Bronchial epithelial cell (primary cell): Measurements from ENCODE around the gene APOBEC3H. TPM values are rescaled to one million over a fixed set of nuclear protein-coding genes. Genes with fewer than 3 reads are reported as not detected.
"Not testable (repeated sequence)": the region's sequence is repeated elsewhere in the genome, so short reads cannot be mapped to it uniquely, and the experiment has no call there.

Source experiments
- DNase-seq: peaks from one replicate; pipeline ENCODE4 v3.0.0-alpha.2; 2010; ENCODE audit warnings: low read depth
- FAIRE-seq: peaks from 2 replicates; lab custom pipeline; 2011; peaks lifted over from hg19 to GRCh38; lab: Jason Lieb, UNC
- H3K27me3 ChIP-seq: 2 replicates; pipeline ENCODE4 v1.5.1; 2011; ENCODE audit warnings: low read length; ENCODE audit not compliant: control insufficient read depth, insufficient read depth
- H3K36me3 ChIP-seq: 2 replicates; pipeline ENCODE4 v1.5.1; 2011; ENCODE audit warnings: low read length; ENCODE audit not compliant: control insufficient read depth, insufficient read depth
- H3K4me3 ChIP-seq: 2 replicates; pipeline ENCODE4 v1.5.1; 2011; ENCODE audit warnings: mild to moderate bottlenecking, low read depth, low read length, control low read depth
- total RNA-seq: library from RNA; depleted of rRNA; stranded (reverse); fragments of >200 nt; gene quantifications from 2 replicates; pipeline ENCODE4 v1.2.1, GENCODE V29; 2014
- TF ChIP-seq, protein P1 (sequence below): IDR thresholded peaks from 2 replicates; pipeline ENCODE4 v1.5.1; 2011; ENCODE audit warnings: mild to moderate bottlenecking, moderate library complexity, low read length, control low read depth, inconsistent platforms; ENCODE audit not compliant: insufficient read depth, severe bottlenecking

The APOBEC3H gene
- 0.13 and 0.26 TPM in 2 replicates for total RNA-seq

DNA sequence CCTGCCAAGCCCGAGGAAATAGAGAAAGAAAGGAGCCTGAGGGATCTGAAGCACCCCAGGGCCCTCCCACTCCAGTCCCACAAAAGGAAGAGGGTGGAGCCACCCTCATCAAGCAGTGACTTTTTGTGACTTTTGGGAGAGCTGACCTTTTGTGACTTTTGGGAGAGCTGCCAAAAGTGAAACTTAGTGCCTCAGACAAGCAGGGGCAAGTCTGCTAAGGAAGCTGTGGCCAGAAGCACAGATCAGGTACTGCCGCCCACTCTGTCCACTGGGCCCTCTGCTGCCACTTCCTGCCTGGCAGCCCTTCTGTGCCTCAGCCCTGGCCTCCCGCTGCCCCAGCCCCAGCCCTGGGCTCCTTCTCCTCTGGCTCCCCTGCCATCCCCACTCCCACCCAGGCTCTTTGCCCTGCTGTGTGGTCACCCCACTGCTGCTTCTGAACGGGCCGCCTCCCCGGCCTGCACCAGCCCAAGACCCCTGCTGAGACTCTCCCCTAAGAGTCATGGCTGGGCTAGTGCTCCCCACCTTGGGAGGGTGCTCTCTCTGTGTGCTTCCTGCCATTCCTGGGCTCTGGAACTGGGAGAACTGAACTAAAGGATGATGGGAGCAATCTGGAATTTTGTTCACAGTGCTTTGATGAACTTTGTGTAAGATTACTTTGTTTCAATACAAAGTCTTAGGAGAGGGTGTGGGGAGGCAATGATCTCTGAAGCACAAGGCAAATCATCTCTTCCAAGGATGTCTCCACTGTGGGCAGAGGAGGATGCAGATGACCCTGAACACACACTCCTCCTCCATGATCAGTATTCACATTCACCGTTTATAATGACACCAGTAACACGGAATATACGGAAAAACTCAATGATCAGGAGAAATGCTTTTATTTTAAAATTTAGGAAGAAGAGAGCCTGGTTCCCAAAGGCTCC, at the start of gene APOBEC3H:
TSS of gene APOBEC3H (plus strand) at position 147 of the 923 bp plus-strand sequence. CDS start 3,035 bp downstream, outside the sequence.
- no peak within 1 kb of the TSS for H3K4me3 ChIP-seq
- TF ChIP-seq, protein P1, sequence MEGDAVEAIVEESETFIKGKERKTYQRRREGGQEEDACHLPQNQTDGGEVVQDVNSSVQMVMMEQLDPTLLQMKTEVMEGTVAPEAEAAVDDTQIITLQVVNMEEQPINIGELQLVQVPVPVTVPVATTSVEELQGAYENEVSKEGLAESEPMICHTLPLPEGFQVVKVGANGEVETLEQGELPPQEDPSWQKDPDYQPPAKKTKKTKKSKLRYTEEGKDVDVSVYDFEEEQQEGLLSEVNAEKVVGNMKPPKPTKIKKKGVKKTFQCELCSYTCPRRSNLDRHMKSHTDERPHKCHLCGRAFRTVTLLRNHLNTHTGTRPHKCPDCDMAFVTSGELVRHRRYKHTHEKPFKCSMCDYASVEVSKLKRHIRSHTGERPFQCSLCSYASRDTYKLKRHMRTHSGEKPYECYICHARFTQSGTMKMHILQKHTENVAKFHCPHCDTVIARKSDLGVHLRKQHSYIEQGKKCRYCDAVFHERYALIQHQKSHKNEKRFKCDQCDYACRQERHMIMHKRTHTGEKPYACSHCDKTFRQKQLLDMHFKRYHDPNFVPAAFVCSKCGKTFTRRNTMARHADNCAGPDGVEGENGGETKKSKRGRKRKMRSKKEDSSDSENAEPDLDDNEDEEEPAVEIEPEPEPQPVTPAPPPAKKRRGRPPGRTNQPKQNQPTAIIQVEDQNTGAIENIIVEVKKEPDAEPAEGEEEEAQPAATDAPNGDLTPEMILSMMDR: peak; percentile 3
- no peaks in the 10 kb centered on the region for H3K36me3 ChIP-seq
- no peaks in the 10 kb centered on the region for H3K27me3 ChIP-seq
- DNase-seq: peak; percentile 88
- FAIRE-seq: no peak

DNA sequence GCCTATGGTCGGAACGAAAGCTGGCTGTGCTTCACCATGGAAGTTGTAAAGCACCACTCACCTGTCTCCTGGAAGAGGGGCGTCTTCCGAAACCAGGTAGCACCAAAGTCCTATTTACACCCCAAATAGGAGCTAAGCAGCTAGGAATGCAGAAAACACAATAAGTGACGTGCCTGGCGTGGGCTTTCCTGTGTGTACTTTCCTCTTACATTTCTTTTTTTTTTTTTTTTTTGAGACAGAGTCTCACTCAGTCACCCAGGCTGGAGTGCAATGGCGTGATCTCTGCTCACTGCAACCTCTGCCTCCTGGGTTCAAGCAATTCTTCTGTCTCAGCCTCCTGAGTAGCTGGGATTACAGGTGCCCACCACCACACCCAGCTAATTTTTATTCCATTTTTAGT, 47.6 kb upstream of the APOBEC3H start:
- H3K27me3 ChIP-seq, FAIRE-seq, H3K36me3 ChIP-seq, H3K4me3 ChIP-seq: not testable (repeated sequence)
- peak; percentile 22 for DNase-seq

DNA sequence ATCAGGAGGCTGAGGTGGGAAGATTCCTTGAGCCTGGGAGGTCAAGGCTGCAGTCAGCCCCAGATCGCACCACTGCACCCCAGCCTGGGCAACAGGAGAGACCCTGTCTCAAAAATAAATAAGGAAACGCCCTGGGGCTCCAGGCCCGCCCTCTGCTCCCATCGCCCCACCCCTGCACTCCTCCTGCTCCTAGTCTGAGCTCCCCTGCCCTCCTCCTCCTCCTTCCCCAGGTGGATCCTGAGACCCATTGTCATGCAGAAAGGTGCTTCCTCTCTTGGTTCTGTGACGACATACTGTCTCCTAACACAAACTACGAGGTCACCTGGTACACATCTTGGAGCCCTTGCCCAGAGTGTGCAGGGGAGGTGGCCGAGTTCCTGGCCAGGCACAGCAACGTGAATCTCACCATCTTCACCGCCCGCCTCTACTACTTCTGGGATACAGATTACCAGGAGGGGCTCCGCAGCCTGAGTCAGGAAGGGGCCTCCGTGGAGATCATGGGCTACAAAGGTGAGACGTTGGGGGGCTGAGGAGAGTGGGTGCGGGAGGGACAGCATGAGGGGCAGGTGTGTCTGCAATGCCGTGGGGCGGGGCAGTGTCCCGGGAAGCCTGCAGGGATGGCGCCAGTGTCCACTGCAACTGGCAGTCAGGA, 45.1 kb upstream of the APOBEC3H start:
- FAIRE-seq: not testable (repeated sequence)

DNA sequence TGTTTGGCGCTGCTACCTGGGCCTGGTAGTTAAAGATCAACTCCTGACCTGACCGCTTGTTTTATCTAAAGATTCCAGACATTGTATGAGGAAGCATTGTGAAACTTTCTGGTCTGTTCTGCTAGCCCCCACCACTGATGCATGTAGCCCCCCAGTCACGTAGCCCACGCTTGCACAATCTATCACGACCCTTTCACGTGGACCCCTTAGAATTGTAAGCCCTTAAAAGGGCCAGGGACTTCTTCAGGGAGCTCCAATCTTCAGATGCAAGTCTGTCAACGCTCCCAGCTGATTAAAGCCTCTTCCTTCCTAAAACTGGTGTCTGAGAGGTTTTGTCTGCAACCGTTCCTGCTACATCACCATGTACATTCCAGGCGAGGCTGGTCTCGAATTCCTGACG, 41.4 kb upstream of the APOBEC3H start:
- no peak for DNase-seq
- Histone ChIP-seq H3K4me3 (no peak overlapping the region), H3K27me3 (peaks cover 1% of the 10 kb centered on the region), H3K36me3 (no peaks in the 10 kb centered on the region)
- TF ChIP-seq, protein P1: no peak
- peak; percentile 96 for FAIRE-seq

More for the DNA sequence above, 45.1 kb upstream of the APOBEC3H start:
- not testable (repeated sequence) for H3K27me3 ChIP-seq, DNase-seq, H3K4me3 ChIP-seq, H3K36me3 ChIP-seq

DNA sequence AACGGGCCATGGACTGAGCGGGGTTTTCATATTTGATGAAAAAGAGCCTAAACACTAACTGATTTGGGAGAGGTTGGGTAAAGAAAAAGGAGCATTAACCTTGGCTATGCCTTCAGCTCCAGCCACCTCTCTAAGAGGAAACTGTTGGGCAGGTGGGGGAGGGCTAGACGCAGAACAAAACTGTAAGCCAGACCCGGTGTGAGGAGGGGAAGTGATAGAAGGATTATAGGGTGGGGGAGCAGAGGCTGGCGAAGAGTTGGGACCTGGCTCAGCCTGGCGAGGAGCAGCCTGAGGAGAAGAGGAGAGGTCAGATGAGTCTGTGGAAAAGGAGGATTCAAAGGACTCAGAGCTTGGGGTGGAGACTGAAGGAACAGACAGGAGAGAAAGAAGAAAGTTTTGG, 35.8 kb upstream of the APOBEC3H start:
- not testable (repeated sequence) for DNase-seq, H3K27me3 ChIP-seq, H3K4me3 ChIP-seq, H3K36me3 ChIP-seq, FAIRE-seq

DNA sequence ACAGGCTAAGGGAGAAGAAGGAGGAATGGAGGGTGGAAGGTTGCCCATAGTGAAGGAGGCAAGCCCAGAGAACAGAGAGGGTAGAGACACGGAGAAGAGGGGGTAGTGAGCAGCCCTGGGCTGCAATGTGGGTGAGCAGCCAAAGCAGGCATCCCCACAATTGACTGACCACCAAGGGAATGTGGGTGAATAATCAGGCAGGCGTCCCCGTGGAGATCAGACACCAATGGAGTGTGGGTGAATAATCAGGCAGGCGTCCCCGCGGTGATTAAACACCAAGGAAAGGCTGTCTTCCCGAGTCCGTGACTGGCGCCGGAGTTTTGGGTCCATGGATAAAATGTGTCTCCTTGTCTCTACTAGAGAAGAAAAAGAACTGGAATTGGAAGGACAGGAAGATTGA, 35.1 kb upstream of the APOBEC3H start:
- FAIRE-seq, H3K4me3 ChIP-seq, H3K36me3 ChIP-seq, DNase-seq, H3K27me3 ChIP-seq: not testable (repeated sequence)

DNA sequence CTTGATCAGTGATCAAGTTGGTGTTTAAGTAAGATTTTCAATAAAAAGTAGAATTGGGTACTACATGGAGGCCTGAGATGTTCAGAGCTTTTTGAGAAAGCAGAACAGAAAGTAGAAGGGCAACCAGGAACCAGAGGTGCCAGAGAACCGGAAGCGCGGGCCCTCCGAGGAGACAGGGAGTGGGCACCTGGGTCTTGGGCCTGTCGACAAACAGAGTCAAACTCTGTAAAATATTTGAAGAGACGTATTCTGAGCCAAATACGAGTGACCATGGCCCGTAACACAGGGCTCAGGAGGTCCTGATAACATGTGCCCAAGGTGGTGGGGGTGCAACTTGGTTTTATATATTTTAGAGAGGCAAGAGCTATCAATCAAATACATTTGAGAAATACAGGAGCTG, 33.1 kb upstream of the APOBEC3H start:
- not testable (repeated sequence) for H3K36me3 ChIP-seq, FAIRE-seq, H3K27me3 ChIP-seq, DNase-seq, H3K4me3 ChIP-seq

DNA sequence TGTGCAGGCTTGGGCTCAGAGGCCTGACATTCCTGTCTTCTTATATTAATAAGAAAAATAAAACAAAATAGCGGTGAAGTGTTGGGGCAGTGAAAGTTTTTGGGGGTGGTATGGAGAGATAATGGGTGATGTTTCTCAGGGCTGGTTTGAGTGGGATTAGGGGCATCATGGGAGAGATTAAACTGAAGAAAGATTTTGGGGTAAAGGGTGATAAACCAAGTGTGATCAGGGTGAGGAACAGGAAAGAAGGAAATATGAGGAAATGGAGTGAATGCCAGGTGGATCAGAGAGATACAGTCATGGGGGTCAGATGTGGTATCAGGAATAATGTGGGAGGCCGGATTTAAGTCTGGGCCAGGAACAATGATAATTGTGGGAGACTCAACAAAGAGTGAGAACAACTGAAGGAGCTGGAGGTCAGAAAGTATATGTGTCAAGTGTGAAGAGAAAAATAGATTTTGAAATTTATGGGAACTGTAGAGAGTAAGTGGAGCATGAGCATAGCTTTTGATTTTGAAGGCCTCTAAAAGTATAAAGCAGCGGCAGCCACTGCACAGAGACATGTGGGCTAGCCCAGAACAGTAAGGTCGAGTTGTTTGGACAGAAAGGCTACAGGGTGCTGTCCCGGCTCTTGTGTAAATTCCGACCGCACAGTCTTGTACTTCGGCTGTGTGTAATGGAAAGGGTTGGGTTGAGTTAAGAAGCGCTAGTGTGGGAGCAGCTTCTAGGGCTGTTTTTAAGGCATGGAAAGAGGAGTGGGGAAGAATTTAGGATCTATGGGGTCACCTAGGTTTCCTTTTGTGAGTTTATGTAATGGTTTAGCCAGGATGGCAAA, 30.4 kb upstream of the APOBEC3H start:
- not testable (repeated sequence) for FAIRE-seq, H3K27me3 ChIP-seq, H3K36me3 ChIP-seq, H3K4me3 ChIP-seq
- peak; percentile 18 for DNase-seq
